HepG2 (cell line): ENCODE results near the gene CCDC174.
"Not testable (repeated sequence)": the region's sequence is repeated elsewhere in the genome, so short reads cannot be mapped to it uniquely, and the experiment has no call there.

Experiments
- CTCF ChIP-seq: sonication (generic); formaldehyde crosslinking; IDR thresholded peaks from 2 replicates; pipeline ENCODE4 v1.5.0; 2020; ENCODE audit warnings: mild to moderate bottlenecking, missing genetic modification reagents, moderate library complexity
- EP300 ChIP-seq, 3 experiments: sonication (generic) in 1 of 3; formaldehyde crosslinking in 1 of 3; IDR thresholded peaks; 2 replicates each; pipeline versions ENCODE4 v1.5.1 to v1.6.1; 2011 to 2020; ENCODE audit warnings: low read depth in 2 of 3, low read length in 2 of 3, borderline replicate concordance in 1 of 3, improper control_type of control experiment in 1 of 3, mild to moderate bottlenecking in 1 of 3, missing genetic modification reagents in 1 of 3, moderate library complexity in 1 of 3
- FOXC1 ChIP-seq: sonication (generic); formaldehyde crosslinking; IDR thresholded peaks from 2 replicates; pipeline ENCODE4 v1.8.0; 2022; ENCODE audit warnings: mild to moderate bottlenecking, missing genetic modification reagents, borderline replicate concordance
- GABPB1 ChIP-seq: IDR thresholded peaks from 2 replicates; pipeline ENCODE4 v1.6.1; 2016; ENCODE audit warnings: mild to moderate bottlenecking, missing genetic modification reagents, moderate library complexity, missing compliant biosample characterization
- KLF13 ChIP-seq: sonication (generic); formaldehyde crosslinking; IDR thresholded peaks from 2 replicates; pipeline ENCODE4 v1.4.0; 2020; ENCODE audit warnings: mild to moderate bottlenecking, missing genetic modification reagents
- PAWR ChIP-seq: sonication (generic); formaldehyde crosslinking; IDR thresholded peaks from 2 replicates; pipeline ENCODE4 v1.4.0; 2020; ENCODE audit warnings: missing genetic modification reagents, mild to moderate bottlenecking, borderline replicate concordance
- PBX2 ChIP-seq: IDR thresholded peaks from 2 replicates; pipeline ENCODE4 v1.6.1; 2016; ENCODE audit warnings: control low read depth
- RBFOX2 ChIP-seq: fragments of 200-400 bp; formaldehyde crosslinking; IDR thresholded peaks from 2 replicates; pipeline ENCODE4 v1.6.1; 2017; ENCODE audit warnings: low read depth, mild to moderate bottlenecking, low read length
- REST ChIP-seq, 2 experiments: IDR thresholded peaks; 2 replicates each; pipeline ENCODE4 v1.6.1; 2011 to 2012; ENCODE audit warnings: low read length in 2 of 2, borderline replicate concordance in 1 of 2, low read depth in 1 of 2, mild to moderate bottlenecking in 1 of 2, moderate library complexity in 1 of 2
- RXRB ChIP-seq: IDR thresholded peaks from 2 replicates; pipeline ENCODE4 v1.6.1; 2016; ENCODE audit warnings: borderline replicate concordance, missing genetic modification reagents, missing compliant biosample characterization
- SMC3 ChIP-seq: IDR thresholded peaks from 2 replicates; pipeline ENCODE4 v1.6.1; 2011; ENCODE audit warnings: low read length, improper control_type of control experiment
- TCF12 ChIP-seq, 2 experiments: fragments of 450-650 bp in 1 of 2; sonication (generic) in 1 of 2; formaldehyde crosslinking in 1 of 2; IDR thresholded peaks; 2 replicates each; pipeline versions ENCODE4 v1.6.1 to v1.8.0; 2017 to 2022; ENCODE audit warnings: antibody characterized with exemption in 1 of 2, mild to moderate bottlenecking in 1 of 2, missing genetic modification reagents in 1 of 2, moderate library complexity in 1 of 2
- ZNF574 ChIP-seq: sonication (generic); formaldehyde crosslinking; IDR thresholded peaks from 2 replicates; pipeline ENCODE4 v1.4.0; 2020; ENCODE audit warnings: missing genetic modification reagents
- ZNF776 ChIP-seq: sonication (generic); formaldehyde crosslinking; IDR thresholded peaks from 2 replicates; pipeline ENCODE4 v1.4.0; 2020; ENCODE audit warnings: mild to moderate bottlenecking, missing genetic modification reagents

- TF ChIP-seq KLF13 (CRISPR knock-in tag); FOXC1; RXRB (CRISPR knock-in tag); CTCF; PAWR (CRISPR knock-in tag); SMC3; PBX2 (CRISPR knock-in tag); GABPB1 (CRISPR knock-in tag); ZNF574 (CRISPR knock-in tag); TCF12 (IDR thresholded peaks at IDR 0.05); TCF12 (CRISPR knock-in tag; IDR thresholded peaks at IDR 0.05); RBFOX2; ZNF776; REST (IDR thresholded peaks at IDR 0.05; ENCODE audit: borderline replicate concordance in 1 of 2, low read depth in 1 of 2, low read length in 2 of 2); EP300 (IDR thresholded peaks at IDR 0.05; ENCODE audit: low read depth in 2 of 2, low read length in 2 of 2); EP300 (CRISPR knock-in tag; IDR thresholded peaks at IDR 0.05; ENCODE audit: borderline replicate concordance): not testable (repeated sequence)
Observed at GRCh38 chr3:14652360-14652907, 872 bp downstream of the CCDC174 start.
